Ecto neural progenitor cell (in vitro differentiated cells): ENCODE results near the gene BCL2.

ENCODE experiments used
- DNase-seq: peaks from one replicate; pipeline ENCODE4 v3.0.0-alpha.2; 2018; ENCODE audit warnings: low spot score

Gene BCL2

DNA sequence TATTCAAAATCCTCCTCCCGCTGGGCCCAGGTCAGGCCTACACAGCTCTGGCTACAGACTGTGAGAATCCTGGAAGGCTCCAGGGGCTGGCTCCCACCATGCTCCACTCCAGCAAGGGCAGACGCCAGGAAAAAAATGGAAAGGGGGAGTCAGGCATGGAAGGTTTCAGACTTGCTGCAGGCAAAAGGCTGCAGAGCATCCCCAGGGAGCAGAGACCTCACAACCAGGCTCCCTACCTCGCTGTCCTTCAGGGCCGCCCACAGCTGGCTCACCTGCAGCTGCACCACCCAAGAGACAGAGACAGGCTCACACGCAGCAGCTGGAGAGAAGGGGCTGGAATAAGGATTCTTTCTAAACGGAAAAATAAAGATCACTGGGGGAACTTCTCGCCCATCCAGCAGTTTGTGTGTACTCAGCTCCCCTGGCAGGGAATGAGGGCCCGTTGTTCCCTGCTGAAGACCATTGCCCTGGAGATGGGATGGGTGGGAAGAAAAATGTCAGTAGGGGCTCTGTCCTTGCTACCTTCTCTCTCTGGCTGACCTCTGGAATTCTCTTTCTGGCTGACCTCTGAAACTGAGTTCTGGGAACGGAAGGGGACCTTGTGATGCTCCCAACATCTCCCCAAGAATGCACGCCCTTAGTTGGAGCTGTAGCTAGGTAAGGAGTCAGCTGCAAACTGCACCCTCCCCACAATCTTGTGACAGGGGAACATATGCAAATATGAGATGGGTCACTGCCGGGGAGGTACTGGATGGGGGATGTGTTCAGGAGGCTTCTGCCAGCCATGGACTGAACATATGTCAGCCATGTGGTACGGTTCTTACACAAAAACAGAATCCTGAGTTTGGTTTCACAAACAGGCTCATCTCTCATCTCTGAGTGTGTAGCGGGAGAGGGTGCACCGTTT lies 34.5 kb downstream of the BCL2 start:
- no peak for DNase-seq

DNA sequence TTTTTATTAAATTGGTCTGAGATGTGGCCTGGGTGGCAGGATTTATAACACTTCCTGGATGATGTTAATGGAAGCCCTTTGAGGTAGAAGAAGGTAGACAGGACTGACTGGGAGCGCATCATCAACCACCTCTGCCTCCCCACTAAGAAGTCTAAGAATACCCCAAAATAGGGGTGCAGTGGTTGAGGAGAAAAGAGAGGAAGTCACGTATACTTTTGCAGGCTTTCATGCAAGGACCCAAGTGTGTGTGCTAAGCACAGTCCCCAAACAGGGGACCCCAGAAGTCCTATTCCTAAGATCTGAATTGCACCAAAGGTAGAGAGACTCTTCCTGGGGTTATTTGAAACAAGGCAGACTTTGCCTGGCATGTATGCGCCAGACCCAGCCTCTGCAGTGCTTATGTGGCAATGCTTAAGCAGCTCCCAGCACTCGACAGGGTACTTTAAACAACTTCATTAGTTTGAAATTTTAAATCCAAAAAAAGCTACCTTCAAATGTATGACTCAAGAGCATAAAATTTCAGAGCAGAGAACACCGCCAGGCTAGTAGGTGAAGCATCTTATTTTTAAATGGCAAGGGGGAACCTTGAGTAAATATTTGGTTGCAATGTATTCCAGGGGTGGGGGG lies 35.3 kb downstream of the BCL2 start:
- no peak for DNase-seq

DNA sequence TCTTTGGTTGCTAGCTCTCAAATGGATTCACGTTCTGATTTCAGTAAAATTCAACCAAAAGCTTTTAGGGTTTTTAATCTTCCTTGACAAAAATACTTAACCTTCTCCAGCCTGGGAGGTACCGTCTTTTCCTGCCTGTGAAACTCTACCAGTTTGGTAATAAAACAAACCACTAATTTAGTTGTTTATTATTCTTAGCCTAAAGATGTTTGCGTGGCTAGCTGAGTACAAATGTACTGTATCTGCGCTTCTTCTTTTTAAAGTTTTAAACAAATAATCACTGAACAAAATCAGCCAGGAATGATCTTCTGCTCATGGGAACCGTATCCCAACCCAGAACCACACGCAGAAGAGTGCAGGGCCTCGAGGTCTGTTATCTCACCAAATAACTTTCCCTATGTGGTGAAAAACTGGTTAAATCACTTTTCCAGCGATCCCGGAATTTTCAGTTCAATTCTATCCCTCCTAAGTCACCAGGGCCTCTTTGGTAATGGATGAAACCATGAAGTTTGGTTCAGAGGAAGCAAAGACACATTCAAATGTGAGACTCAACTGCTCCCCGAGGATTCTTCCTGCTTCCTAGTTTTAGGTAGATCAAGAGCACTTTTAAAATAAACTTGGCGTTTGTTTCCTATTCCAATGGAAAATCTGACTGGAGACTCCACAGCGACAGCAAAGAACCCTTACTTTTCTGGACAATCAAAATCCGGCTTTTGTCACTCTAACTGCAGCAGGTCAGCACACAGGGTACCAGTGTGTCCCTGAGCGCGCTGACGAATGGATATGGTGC lies 36.1 kb downstream of the BCL2 start:
- no peak for DNase-seq

DNA sequence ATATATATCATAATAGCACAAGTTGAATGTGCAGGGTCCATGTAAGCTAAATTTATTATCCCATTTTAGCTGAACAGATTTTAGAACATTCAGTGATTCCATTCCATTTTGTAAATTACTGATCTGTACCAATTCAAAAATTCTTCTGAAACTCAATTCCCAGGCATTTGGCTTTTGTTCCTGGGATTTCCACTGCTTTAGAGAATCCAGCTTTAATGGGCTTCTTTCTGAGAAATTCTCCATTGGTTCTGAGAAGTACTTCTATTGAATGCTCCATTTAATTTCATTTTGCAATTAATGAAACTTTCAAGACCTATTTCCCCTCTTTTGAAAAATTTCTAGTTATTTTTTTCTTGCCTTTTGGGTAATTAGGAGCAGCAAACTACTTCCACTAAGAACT lies 36.8 kb downstream of the BCL2 start:
- DNase-seq = no peak

DNA sequence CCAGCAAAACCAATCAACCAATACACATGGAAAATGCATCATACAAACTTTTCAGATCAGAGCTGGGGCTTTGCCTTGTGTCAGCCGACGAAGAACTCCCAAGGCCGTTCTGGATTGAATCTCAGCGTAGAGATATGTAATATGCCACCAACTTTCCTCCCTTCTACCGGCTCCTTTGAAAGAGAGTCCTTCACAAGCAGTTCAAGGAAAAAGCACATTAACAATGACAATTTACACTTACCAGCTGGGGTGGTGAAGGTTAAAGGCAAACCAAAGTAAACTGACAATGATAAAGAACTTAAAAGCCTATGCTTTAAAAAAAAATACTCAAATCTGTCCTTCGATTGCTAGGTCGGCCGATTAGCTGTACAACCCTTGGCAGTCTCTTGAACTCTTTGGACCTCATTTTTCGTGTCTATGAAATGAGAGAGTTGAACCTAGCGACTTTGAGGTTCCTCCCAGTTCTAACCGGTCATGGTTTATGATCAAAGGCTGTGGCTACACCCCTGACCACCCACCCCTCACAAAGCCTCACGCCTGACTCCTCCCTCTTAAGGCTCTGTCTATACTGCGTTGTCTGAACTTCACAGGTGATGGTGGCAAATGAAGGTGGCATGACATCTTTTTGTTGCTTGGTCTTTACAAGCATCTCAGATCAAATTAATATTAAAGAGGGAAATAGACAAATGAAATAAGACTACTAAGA lies 46.2 kb downstream of the BCL2 start:
- no peak for DNase-seq

DNA sequence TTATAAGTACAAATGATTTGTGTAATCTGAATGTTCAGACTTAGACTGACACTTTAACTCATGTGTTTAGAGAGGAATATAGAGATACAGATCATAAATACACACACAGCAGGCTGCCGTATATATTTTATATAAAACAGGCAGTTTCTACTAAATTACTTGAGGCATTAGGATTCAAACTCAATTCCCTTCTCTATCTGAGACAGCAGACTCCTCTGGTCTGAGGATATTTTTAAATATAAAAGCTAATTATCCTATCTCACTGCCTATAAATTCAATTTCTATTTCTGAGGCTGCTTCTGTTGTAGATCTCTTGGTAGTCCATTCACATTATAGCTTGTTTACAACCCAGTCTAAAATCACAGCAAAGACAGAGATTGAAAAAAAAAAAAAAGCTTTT lies 46.9 kb downstream of the BCL2 start:
- no peak for DNase-seq

DNA sequence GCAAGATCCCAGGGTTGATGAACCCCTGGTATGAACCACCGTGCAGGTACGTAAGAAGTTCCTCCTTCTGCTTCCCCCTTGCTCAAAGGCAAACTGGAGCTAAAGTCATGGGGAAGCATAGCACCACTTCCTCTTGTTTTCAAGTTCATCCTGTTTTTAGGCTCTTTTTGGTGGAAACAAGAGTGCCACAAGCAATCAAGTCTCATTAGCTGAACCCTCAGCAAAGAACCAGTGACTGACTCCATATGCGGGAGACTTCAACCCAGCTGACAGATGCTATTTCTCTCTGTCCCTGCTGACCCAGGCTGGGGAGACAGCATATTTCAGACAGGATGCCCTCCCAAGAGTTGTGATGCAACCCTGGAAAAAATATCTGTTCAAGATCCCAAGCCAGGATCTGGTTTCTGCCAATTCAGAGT lies 47.7 kb downstream of the BCL2 start:
- DNase-seq = no peak

DNA sequence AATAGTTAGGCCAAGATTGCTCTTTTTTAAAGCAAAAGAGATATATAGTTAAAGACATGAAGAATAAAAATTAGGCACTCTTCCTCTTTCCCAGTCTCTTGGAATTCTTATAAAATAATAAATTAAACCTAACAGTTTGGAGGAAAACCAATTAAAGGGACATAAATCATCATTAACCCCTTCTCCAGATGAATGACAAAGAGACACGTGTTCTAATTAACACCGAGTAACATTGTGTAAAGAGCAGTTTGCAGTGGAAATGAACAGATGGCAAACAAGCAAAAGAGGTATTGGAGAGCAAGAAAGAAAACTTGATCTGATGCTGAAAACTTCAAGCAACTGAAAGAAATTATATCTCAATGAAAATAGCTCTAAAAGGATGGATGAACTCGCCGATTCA lies 48.4 kb downstream of the BCL2 start:
- no peak for DNase-seq

DNA sequence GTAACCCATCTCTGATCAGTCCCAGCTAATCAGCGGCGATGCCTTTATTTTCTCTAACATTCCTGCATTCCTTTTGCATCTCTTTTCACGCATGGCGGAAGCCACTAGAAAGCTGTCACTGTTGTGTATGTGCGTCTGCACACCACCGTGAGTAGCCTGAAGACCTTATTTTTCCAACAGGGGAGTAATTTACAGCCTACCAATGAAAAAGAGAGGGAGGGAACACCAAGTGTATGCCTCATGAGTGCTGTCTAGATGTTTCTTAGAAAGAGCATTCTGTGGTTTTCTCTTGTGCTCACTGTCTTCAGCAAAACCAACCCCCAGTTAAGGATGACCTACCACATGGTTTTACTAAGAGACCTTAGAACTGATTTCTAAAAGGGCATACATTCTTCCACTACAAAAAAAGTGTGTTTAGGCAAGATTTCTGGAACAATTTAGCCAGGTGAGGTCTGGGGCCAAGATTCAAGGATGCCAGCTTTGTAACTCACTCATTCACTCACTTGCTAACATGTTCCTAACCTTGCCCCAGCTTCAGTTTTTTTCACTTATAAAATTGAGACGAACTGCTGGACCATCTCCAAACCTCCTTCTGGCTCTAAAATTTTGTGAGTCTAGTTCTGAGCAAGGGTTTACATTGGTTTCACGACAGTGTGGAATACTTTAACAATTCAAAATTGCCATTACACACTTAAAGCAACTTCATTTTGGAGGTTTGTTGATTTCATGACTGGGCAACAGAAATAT lies 51.4 kb downstream of the BCL2 start:
- no peak for DNase-seq

DNA sequence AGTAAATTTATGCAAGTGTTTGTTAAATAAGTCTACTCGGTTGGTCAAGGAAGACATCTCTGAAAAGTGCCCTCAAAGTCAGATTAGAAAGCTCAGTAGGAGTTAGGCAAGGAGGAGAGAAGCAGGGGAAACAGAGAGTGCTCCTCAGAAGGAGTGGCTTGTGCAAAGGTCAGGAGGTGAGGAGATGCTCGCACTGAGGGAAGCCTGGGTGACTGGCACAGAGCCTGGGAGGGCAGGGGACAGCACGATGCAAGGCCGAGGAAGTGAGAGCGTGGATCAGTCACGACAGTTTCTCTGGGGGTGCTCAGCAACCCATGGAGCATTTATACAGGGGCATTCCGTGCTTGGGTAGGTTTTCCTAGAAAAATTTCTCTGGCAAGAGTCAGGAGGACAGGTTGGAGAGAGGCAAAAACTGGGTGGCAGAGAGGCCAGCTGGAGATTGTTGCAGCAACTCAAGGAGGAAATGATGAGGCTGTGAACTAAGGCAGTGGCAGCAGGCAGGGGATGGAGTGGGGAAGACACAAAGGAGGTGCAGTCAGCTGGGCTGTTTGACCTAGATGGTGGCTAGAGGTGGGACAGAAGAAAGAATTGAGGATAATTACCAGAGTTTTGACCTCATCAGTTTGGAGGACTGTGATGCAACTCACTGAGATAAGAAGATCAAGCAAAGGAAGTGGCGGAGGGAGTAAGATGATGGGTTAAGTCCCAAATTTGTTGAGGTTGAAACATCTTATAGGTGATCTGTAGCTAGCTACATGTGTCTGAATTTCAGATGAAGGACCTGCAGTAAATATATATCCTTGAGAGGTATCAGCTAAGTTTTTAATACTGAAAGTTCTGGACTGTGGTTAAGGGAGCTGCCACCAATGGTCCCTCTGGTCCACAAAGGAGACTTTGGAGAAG lies 52.4 kb downstream of the BCL2 start:
- DNase-seq = no peak

DNA sequence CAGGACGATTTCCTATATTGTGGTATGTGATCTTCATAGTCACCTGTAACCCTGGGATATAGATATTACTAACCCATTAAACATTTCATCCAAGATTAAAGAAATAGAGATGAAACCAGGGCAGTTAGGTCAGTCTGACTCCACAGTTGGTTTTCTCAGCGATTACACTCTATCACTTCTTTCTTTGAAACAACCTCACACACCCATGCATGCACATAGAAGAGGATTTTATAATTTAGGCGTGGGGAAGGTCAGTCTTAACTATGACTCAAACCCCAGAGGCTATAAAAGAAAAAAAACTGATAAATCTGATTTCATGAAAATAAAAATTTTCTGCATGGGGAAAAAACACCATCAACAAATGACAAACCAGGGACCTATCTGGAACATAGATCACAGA lies 54.2 kb downstream of the BCL2 start:
- no peak for DNase-seq

DNA sequence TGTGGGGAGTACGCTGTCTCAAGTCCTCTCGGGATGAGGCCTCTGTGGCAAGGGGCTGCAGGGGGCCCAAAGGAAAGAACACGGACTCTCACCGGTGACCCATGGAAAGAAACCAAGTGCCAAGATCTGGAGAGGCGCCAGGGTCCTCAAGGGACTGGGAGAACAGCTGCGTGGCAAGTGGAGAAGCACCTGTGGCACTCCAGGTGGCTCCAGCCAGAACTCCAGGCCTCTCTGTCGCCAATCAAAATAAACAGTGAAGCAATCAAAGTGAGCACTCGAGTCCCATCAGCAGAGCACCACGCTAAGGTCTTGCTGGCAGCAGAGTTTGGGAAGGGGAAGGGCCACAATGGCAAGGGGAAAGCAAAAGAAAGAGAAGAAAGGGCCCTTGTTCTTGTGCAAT lies 54.7 kb downstream of the BCL2 start:
- no peak for DNase-seq

DNA sequence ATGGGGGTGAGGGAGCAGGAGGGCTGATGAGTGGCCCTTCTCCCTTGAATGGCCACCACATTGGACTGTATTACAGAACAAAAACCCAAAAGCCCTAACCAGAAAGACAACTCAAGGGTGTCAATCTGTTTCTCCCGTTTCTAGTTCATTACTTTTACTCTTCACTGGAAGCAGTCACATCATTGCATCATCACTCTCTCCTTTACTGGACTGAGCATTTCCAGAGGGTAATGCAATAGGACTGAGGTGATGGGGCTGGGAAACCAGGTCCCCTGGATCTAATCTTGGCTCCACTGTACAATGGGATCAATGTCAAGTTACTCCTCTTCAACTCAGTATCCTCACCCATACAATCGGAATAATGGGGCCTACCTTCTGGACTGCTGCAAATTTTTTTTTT lies 56.1 kb downstream of the BCL2 start:
- DNase-seq = no peak

DNA sequence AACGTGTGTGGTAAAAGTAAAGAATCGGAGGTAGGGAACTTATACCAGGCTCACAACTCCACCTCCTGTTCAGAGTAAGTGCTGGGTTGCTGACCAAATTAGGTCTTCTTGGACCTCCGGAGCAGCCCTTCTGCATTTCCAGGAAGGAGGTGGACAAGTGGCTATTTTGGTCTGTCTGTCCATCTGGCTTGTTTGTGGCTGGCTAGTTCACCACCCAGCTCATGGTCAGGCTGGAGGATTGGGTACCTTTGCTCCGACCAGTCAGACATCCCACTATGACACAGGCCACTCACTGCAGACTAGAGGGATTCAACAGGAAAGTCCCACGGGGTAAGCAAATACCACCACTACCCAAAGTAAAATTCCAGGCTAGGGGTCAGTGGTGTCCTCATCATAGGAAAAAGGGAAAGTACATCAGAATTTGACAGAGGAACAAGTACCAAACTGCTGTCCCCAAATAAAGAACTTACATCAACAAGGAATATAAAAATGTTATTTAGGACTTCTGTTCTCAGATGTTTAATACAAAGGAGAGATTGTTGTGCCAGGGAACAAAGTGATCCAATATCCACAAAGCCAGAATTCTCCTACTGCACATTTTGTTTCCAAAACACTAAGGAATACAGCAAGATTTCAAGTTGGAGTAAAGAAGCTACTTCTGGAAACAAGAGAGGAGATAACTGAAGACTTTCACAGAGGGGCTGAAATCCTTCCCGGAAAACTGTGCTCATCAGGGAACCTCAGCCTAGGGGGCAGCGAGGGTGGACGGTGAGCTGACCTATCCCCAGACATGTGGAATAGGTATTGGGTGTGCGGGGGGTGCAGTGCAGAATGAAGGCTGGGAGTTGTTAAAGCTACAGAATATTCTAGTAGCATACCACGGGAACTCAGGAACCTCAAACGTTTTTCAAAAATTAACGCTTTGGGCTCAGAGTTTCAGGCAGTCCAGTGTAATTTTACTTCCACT lies 56.9 kb downstream of the BCL2 start:
- no peak for DNase-seq

DNA sequence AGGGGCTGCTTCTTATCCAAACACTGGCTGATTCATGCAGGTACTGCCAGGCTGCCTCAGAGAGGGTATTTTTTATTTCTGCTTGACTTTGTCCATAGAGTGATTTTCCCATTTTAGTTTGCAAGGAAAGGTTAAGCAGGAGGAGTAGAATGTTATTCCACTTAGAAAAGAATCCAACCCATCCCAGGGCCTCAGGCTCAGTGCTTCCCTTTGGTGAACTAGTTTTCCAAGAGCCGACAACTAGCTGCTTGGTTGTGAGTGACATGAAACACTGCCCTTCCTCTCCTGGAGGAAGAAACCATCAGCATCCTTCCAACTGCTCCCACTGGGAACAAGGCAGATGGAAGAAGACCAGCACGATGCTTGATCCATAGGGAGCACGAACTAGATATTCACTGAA lies 58.5 kb downstream of the BCL2 start:
- DNase-seq = no peak

DNA sequence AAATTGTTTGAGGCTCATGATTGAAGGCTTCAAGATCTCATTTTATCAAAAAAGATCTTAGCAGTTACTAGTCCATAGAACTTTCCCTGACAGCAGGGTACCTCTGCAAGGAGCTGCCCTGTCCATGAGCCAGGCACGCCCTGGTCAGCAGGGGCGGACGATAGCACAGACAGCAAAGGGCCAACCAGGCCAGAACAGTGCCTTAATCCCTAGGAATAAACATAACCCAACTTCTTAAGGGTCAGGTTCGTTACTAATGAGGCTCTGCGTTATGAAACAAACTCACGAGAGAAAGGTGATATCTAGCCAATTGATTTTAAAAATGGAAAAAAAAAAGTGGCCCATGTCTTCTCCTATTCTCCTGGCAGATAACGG lies 59.2 kb downstream of the BCL2 start:
- DNase-seq = no peak

DNA sequence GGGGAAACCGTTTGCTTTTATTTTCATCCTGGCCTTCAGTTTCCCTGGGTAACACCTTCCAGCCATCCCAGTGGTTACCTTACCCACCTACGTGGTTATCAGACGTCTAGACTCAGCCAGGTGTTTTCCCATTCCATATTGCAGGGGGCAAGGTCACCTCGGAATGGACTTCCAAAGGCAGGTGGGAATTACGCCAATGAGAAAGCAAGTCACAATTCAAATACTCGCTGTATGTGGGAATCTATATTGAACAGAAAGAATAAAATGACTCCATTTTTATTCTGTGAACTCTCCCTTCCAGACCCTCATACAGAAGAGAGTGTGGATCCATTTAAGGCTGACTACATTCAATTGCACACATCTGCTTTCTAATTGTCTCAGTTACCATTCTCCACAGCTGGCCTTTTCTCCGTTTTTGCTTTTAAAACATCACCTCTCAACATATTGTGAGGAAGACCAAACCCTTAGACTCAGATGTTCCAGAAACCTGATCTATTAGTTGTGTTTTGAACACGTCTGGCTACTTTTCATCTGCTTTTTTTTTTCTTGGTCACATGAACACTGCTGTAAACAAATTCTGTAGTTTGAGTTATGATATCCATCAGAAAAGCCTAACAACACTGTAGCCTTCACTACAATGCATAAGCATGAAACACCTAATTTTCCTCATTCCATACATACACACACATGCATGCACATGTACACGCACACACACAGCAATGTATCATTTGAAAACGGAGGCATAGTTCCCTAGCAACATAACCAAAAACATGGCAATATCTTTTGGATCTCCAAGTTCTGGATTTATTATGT lies 59.8 kb downstream of the BCL2 start:
- DNase-seq = no peak

DNA sequence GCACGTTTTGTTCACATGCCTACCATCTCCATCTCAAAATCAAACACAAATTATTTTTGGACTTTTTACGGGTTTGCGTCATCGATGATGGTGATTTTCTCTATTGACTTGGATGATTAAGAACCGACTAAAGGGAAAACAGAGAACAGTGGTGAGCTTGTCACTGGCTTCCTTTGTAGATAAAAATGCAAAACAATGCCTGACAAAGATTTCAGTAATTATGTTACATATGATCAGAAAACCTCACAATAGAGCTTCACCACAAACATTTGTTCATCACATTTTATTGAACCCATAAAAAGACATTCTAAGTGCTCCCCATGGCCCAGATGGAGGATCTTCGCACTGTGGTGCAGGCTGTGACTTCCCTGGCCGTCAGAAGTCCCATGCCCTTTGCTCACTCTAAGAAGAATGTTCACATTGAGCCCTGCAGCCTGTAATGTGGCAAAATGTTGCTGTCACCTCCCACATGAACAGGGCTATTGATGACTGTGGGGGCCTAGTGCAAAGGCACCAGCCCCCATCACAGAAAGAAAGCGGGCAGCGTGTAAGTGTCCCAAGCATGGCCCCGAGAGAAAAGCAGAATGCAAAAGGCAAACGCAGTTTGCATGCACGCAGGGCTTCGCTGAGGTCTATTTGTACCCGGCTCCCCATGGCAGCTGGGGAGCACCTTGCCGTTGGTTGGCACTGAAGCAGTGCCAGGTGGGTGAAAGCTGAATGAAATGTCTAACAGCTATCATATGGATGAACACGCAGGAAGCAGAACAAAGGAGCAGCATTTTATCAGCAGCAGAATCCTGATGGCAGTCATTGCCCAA lies 60.6 kb downstream of the BCL2 start:
- no peak for DNase-seq
